SIG-M5 treated with dmso at 0.1 percent for 504 hours (cell line): ENCODE data around the gene GRHL1.
"Not testable (repeated sequence)": the region's sequence is repeated elsewhere in the genome, so short reads cannot be mapped to it uniquely, and the experiment has no call there.

Experiments used
- DNase-seq: peaks from one replicate; lab custom pipeline; 2025; ENCODE audit not compliant: unreplicated experiment; lab: John Stamatoyannopoulos, UW

Gene GRHL1

GRCh38 chr2:10007921-10008808 is 56.7 kb downstream of the GRHL1 start:
- DNase-seq, result no peak

GRCh38 chr2:10008809-10009176 is 57.3 kb downstream of the GRHL1 start:
- no peak for DNase-seq

DNA sequence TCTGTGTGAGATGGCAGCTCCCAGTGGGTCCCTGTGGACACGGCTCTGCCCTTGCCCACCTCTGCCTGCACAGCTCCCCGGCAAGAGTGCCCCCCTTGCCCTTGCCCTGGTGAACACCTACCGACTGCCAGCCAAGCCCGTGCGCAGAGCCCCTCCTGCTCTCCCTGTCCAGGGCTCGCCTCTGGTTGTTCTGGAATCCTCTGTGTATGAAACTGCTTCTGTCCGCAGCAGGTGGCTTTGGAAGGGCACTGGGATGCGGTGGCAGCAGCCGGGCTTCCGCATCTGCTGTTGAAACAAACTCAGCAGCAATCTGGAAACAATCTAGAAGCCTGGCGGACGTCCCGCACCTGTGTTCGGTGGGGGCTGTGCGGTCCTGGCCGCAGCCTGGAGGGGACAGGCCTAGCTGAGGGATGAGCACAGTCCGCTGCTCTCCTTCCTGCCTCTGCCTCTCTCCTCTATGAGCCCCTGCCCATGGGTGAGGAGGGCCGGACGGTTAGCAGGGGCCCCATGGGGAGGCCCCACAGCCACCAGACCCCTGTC is 57.8 kb downstream of the GRHL1 start:
- no peak for DNase-seq

- DNase-seq, result no peak
Observed at GRCh38 chr2:10009811-10010781, 58.6 kb downstream of the GRHL1 start.

DNA sequence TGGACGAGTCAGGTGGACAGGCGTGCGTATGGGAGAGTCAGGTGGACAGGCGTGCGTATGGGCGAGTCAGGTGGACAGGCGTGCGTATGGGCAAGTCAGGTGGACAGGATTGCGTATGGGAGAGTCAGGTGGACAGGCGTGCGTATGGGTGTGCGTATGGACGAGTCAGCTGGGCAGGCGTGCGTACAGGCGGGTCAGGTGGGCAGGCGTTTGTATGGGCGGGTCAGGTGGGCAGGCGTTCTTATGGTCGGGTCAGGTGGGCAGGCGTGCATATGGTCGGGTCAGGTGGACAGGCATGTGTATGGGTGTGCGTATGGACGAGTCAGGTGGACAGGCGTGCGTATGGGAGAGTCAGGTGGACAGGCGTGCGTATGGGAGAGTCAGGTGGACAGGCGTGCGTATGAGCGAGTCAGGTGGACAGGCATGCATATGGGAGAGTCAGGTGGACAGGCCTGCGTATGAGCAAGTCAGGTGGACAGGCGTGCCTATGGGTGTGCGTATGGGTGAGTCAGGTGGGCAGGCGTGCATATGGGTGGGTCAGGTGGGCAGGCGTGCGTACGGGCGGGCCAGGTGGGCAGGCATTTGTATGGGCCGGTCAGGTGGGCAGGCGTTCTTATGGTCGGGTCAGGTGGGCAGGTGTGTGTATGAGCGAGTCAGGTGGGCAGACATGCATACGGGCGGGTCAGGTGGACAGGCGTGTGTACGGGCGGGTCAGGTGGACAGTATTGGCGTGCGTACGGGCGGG is 59.5 kb downstream of the GRHL1 start:
- not testable (repeated sequence) for DNase-seq

- DNase-seq, result not testable (repeated sequence)
Observed at GRCh38 chr2:10011606-10012325, 60.3 kb downstream of the GRHL1 start.

- DNase-seq, result not testable (repeated sequence)
Observed at GRCh38 chr2:10012366-10012962, 61.0 kb downstream of the GRHL1 start.

- DNase-seq, result no peak
Observed at GRCh38 chr2:10012963-10013461, 61.5 kb downstream of the GRHL1 start.

DNA sequence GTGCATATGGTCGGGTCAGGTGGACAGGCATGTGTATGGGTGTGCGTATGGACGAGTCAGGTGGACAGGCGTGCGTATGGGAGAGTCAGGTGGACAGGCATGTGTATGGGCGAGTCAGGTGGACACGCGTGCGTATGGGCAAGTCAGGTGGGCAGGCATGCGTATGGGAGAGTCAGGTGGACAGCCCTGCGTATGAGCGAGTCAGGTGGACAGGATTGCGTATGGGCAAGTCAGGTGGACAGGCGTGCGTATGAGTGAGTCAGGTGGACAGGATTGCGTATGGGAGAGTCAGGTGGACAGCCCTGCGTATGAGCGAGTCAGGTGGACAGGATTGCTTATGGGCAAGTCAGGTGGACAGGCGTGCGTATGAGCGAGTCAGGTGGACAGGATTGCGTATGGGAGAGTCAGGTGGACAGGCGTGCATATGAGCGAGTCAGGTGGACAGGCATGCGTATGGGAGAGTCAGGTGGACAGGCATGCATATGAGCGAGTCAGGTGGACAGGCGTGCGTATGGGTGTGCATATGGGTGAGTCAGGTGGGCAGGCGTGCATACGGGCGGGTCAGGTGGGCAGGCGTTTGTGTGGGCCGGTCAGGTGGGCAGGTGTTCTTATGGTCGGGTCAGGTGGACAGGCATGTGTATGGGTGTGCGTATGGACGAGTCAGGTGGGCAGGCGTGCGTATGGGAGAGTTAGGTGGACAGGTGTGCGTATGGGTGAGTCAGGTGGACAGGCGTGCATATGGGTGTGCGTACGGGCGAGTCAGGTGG is 62.3 kb downstream of the GRHL1 start:
- DNase-seq, result not testable (repeated sequence)

GRCh38 chr2:10014418-10015190 is 63.1 kb downstream of the GRHL1 start:
- DNase-seq, result no peak

- DNase-seq, result not testable (repeated sequence)
Observed at GRCh38 chr2:10015376-10015989, 64.0 kb downstream of the GRHL1 start.

GRCh38 chr2:10016001-10016801 is 64.7 kb downstream of the GRHL1 start:
- no peak for DNase-seq

DNA sequence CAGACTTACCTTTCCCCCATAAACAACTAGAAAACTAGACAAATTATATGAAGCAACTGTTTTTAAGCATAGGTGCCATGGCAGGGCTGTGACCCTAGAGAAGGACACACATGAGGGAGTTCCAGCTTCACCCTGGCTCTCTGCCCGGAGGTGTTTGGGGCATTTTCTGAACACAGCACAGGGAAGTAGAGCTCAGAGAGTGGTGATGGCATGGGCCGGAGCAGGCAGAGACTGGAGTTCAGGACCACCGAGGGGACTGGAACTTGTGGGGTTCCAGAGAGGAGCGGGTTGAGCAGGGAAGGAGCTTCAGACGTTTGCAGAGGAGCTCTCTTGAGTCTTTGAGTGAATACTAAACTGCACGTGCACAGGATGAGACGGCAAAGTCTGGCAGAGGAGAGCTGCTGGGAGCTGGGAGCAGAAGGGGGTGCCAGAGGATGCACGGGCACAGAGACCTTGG is 65.3 kb downstream of the GRHL1 start:
- DNase-seq, result no peak

GRCh38 chr2:10017313-10017941 is 65.9 kb downstream of the GRHL1 start:
- DNase-seq, result no peak

DNA sequence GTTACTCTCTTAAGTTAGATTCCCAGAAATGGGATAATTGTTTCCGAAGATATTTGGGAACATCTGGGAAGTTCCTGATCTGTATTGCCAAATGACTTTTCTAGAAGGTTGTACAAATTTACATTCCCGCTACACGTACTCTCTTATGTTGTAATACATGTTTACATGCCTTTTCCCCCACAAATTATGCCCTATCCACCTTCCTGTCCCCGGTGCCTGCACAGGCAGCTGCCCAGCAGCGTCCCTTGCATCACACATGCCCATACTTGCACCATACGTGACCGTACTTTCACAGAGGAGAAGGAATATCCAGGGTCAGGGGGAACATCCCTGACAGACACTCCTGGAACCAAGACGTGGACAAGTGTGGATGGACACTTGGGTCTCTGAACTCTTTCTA is 67.7 kb downstream of the GRHL1 start:
- peak; percentile 17 for DNase-seq
